ENCODE measurements around the gene SYNE2.

The SYNE2 gene

DNA sequence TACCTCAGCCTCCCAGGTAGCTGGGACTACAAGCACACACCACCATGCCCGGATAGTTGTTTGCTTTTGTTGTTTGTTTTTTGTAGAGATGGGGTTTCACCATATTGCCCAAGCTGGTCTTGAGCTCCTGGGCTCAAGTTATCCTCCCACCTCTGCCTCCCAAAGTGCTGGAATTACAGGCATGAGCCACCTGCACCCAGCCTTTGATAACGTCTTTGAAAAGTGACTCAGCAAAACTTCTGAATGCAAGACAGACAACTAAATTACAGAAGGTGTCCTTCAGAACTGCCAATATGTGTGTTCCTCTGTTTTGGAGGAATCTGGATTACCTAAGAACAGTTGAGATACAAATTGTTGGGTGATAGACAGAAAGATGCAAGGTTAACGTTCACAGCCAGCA, 341.6 kb downstream of the SYNE2 start:
- H3K4me3 ChIP-seq (ENCODE audit: low read depth, low read length) = no peak overlapping the region
- DNase-seq (ENCODE audit: low read depth) = no peak
- TF ChIP-seq POLR2A (IDR thresholded peaks at IDR 0.05; ENCODE audit: extremely low read depth, insufficient read length) (no peak), MYC (IDR thresholded peaks at IDR 0.05; ENCODE audit: low read depth, low read length) (no peak)
- TF ChIP-seq, protein P1, sequence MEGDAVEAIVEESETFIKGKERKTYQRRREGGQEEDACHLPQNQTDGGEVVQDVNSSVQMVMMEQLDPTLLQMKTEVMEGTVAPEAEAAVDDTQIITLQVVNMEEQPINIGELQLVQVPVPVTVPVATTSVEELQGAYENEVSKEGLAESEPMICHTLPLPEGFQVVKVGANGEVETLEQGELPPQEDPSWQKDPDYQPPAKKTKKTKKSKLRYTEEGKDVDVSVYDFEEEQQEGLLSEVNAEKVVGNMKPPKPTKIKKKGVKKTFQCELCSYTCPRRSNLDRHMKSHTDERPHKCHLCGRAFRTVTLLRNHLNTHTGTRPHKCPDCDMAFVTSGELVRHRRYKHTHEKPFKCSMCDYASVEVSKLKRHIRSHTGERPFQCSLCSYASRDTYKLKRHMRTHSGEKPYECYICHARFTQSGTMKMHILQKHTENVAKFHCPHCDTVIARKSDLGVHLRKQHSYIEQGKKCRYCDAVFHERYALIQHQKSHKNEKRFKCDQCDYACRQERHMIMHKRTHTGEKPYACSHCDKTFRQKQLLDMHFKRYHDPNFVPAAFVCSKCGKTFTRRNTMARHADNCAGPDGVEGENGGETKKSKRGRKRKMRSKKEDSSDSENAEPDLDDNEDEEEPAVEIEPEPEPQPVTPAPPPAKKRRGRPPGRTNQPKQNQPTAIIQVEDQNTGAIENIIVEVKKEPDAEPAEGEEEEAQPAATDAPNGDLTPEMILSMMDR (IDR thresholded peaks at IDR 0.05; ENCODE audit: low read depth, low read length) = no peak
- TF ChIP-seq, protein P2, sequence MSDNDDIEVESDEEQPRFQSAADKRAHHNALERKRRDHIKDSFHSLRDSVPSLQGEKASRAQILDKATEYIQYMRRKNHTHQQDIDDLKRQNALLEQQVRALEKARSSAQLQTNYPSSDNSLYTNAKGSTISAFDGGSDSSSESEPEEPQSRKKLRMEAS (IDR thresholded peaks at IDR 0.05; ENCODE audit: low read depth, low read length) = no peak

DNA sequence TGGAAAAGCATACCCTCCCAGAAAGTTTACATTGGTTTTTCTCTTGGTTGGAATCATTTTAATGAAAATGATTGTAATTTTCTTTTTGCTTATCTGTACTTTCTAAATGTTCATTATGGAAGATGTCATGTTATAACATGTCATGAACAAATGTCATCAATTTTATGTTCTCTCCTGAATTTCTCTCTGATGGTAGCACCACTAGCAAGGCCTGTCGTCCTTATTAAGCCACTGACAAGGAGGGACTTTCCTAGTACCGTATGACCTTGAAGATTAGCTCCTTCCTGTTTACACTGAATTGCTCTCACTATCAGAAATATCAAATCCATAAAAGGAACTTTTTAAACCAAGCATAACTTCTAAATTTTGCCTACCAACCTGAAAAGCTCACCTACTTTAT, 342.4 kb downstream of the SYNE2 start:
- TF ChIP-seq MYC (IDR thresholded peaks at IDR 0.05; ENCODE audit: low read depth, low read length) = no peak
- TF ChIP-seq POLR2A (IDR thresholded peaks at IDR 0.05; ENCODE audit: extremely low read depth, insufficient read length) = no peak
- no peak for DNase-seq (ENCODE audit: low read depth)
- H3K4me3 ChIP-seq (ENCODE audit: low read depth, low read length) = no peak overlapping the region

DNA sequence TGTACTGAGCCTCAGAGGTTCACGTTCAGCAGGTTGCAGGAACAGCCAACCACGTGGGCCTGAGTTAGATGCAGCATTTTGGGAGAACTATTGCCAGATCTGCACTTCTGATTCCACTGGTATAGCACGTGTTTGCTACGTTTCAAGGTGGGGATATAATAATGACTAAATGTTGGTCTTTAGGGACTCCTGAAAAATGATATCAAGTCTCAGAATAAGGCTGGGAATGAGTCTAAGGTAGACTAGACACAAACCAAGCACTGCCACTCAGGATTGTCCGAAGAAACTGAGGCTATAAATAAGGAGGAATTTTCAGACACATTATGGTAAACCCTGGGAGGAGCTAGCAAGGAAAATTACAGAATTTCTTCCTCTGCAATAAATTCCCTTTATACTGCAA, 343.3 kb downstream of the SYNE2 start:
- no peak overlapping the region for H3K4me3 ChIP-seq (ENCODE audit: low read depth, low read length)
- TF ChIP-seq POLR2A (IDR thresholded peaks at IDR 0.05; ENCODE audit: extremely low read depth, insufficient read length) (no peak), MYC (IDR thresholded peaks at IDR 0.05; ENCODE audit: low read depth, low read length) (no peak)
- TF ChIP-seq, protein P1 (IDR thresholded peaks at IDR 0.05; ENCODE audit: low read depth, low read length) = no peak
- TF ChIP-seq, protein P2 (IDR thresholded peaks at IDR 0.05; ENCODE audit: low read depth, low read length) = no peak
- no peak for DNase-seq (ENCODE audit: low read depth)

DNA sequence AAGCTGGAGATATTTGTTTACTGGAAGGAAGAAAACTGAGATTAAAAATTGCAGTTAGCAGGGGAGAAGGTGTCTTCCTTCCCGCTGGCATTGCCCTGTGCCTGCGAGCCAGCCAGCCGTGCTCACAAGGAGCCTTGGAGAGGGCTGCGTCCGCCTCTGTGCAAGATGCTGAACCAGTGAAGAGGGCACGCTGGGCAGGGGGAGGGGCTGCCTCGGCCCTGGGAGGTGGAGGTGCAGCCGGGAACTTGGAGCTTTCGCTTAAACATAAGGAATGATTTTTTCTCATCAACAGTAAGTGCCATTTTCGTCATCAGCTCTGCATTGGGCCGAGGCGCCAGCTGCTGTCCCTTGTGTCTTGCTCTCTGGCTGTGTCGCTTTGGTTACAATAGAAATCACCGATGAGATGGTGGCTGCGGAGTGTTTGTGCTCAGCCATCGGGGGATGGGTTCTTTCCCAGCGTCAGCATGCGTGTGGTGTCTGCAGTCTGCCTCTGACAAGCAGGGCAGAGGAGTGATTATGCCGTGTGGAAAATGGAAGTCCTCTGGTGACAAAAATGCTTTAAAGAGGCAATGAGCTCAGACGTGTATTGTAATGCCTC, 344.1 kb downstream of the SYNE2 start:
- no peak overlapping the region for H3K4me3 ChIP-seq (ENCODE audit: low read depth, low read length)
- no peak for TF ChIP-seq POLR2A (IDR thresholded peaks at IDR 0.05; ENCODE audit: extremely low read depth, insufficient read length)
- no peak for DNase-seq (ENCODE audit: low read depth)

DNA sequence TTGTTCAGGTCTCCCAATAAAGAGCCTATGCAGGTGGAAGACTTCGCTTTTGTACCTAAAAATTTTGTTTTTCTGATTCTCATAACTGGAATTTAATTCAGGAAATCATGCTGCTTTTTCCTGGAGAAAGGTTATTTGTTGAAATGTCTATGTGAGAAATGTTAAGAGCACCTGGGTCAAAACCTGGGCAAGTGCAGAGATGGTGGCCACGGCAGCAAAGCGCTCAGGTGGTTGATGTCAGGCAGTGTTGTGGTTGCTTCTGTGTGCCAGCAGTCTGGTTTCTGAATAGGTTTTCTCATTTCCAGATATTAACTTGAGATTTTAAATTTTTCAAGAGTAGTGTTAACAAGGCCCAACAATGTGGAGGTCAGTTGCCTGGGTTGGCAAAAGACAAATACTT, 345.2 kb downstream of the SYNE2 start:
- H3K4me3 ChIP-seq (ENCODE audit: low read depth, low read length) = no peak overlapping the region
- TF ChIP-seq, protein P1 (IDR thresholded peaks at IDR 0.05; ENCODE audit: low read depth, low read length) = no peak
- TF ChIP-seq, protein P2 (IDR thresholded peaks at IDR 0.05; ENCODE audit: low read depth, low read length) = no peak
- no peak for DNase-seq (ENCODE audit: low read depth)

DNA sequence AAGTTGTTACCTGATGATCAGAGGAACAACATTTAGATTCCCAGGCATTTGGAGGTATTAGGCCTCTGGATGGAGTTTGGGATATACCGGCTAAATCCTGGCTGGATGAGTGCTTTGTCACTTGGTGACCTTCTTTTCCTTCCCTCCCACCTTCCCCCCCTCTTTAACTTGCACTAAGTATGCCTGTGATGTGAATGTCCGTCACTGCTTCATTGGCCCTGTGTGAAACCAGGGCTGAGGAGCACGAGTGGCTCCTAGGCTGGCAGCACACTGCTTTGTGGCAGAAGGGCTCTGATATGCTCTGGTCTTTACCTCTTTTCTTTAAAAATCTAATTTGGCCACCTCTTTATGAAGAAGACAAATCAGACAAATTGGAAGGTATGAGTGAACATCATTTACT, 345.7 kb downstream of the SYNE2 start:
- TF ChIP-seq, protein P1 (IDR thresholded peaks at IDR 0.05; ENCODE audit: low read depth, low read length) = no peak
- TF ChIP-seq POLR2A (IDR thresholded peaks at IDR 0.05; ENCODE audit: extremely low read depth, insufficient read length) (no peak), MYC (IDR thresholded peaks at IDR 0.05; ENCODE audit: low read depth, low read length) (no peak)
- TF ChIP-seq, protein P2 (IDR thresholded peaks at IDR 0.05; ENCODE audit: low read depth, low read length) = no peak

DNA sequence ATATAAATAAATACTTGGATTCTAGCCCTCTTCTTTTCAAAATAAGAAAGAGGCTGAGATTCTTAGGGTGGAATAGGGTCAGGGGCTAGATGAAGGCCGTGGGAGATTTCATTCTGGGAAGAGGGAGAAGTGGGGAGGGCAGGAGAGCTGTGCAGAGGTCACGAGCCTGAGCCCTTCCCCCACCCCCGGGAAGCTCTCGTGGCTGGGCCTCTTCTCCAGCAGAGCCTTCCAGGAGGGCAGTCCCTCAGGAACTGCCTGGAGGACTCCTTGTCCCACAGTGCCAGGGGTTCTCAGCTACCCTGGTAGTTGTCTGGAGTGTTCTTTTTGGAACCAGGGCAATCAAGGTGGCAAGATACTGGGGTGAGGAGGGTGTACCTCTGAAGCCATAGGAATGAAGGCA, 347.4 kb downstream of the SYNE2 start:
- no peak for DNase-seq (ENCODE audit: low read depth)
- TF ChIP-seq POLR2A (IDR thresholded peaks at IDR 0.05; ENCODE audit: extremely low read depth, insufficient read length) (no peak), MYC (IDR thresholded peaks at IDR 0.05; ENCODE audit: low read depth, low read length) (no peak)
- TF ChIP-seq, protein P2 (IDR thresholded peaks at IDR 0.05; ENCODE audit: low read depth, low read length) = no peak
- TF ChIP-seq, protein P1 (IDR thresholded peaks at IDR 0.05; ENCODE audit: low read depth, low read length) = no peak
- H3K4me3 ChIP-seq (ENCODE audit: low read depth, low read length) = no peak overlapping the region

More for the DNA sequence above, 345.7 kb downstream of the SYNE2 start:
- DNase-seq (ENCODE audit: low read depth) = no peak
- H3K4me3 ChIP-seq (ENCODE audit: low read depth, low read length) = no peak overlapping the region

Data from NB4 (cell line).